ENCODE measurements around the gene GRM4.

GRM4 gene

GRCh38 chr6:33980176-33981175 is 165.4 kb downstream of the GRM4 start:
- Mint-ChIP-seq H3K4me1 (peaks cover 10% of the 10 kb centered on the region), H3K9me3 (no peaks in the 10 kb centered on the region), H3K4me3 (no peak overlapping the region), H3K27me3 (peaks cover 7% of the 10 kb centered on the region), H3K36me3 (no peaks in the 10 kb centered on the region), H3K27ac (no peak overlapping the region)

- Mint-ChIP-seq H3K27ac (no peak overlapping the region), H3K36me3 (no peaks in the 10 kb centered on the region)
Observed at GRCh38 chr6:33979750-33980149, 166.1 kb downstream of the GRM4 start.

GRCh38 chr6:33978412-33979150 is 167.3 kb downstream of the GRM4 start:
- no peaks in the 10 kb centered on the region for H3K9me3 Mint-ChIP-seq
- H3K27ac Mint-ChIP-seq = no peak overlapping the region
- H3K4me1 Mint-ChIP-seq = peaks cover 10% of the 10 kb centered on the region

More at GRCh38 chr6:33979750-33980149, 166.1 kb downstream of the GRM4 start:
- peaks cover 7% of the 10 kb centered on the region for H3K27me3 Mint-ChIP-seq
- H3K4me3 Mint-ChIP-seq = no peak overlapping the region
- peaks cover 10% of the 10 kb centered on the region for H3K4me1 Mint-ChIP-seq
- H3K9me3 Mint-ChIP-seq = no peaks in the 10 kb centered on the region

GRCh38 chr6:33977606-33978411 is 168.1 kb downstream of the GRM4 start:
- no peak overlapping the region for H3K4me3 Mint-ChIP-seq

More at GRCh38 chr6:33978412-33979150, 167.3 kb downstream of the GRM4 start:
- H3K36me3 Mint-ChIP-seq = no peaks in the 10 kb centered on the region
- H3K27me3 Mint-ChIP-seq = peaks cover 10% of the 10 kb centered on the region
- no peak overlapping the region for H3K4me3 Mint-ChIP-seq

GRCh38 chr6:33976437-33977360 is 169.2 kb downstream of the GRM4 start:
- H3K4me3 Mint-ChIP-seq = peak overlapping the region; percentile 67
- peaks cover 6% of the 10 kb centered on the region for H3K4me1 Mint-ChIP-seq
- H3K27me3 Mint-ChIP-seq = peaks cover 10% of the 10 kb centered on the region
- H3K9me3 Mint-ChIP-seq = no peaks in the 10 kb centered on the region
- H3K36me3 Mint-ChIP-seq = no peaks in the 10 kb centered on the region
- peak overlapping the region; percentile 2 for H3K27ac Mint-ChIP-seq

More at GRCh38 chr6:33977606-33978411, 168.1 kb downstream of the GRM4 start:
- Mint-ChIP-seq H3K9me3 (no peaks in the 10 kb centered on the region), H3K27me3 (peaks cover 10% of the 10 kb centered on the region), H3K4me1 (peaks cover 6% of the 10 kb centered on the region), H3K27ac (no peak overlapping the region), H3K36me3 (no peaks in the 10 kb centered on the region)

- H3K27me3 Mint-ChIP-seq = peaks cover 10% of the 10 kb centered on the region
- no peaks in the 10 kb centered on the region for H3K9me3 Mint-ChIP-seq
- no peak overlapping the region for H3K27ac Mint-ChIP-seq
- H3K4me1 Mint-ChIP-seq = peaks cover 6% of the 10 kb centered on the region
- peak overlapping the region; percentile 30 for H3K4me3 Mint-ChIP-seq
- no peaks in the 10 kb centered on the region for H3K36me3 Mint-ChIP-seq
Observed at GRCh38 chr6:33975661-33976436, 170.0 kb downstream of the GRM4 start.

- no peak overlapping the region for H3K4me3 Mint-ChIP-seq
- no peaks in the 10 kb centered on the region for H3K36me3 Mint-ChIP-seq
- H3K4me1 Mint-ChIP-seq = peaks cover 6% of the 10 kb centered on the region
- H3K27me3 Mint-ChIP-seq = peaks cover 10% of the 10 kb centered on the region
- H3K27ac Mint-ChIP-seq = no peak overlapping the region
- H3K9me3 Mint-ChIP-seq = no peaks in the 10 kb centered on the region
Observed at GRCh38 chr6:33974471-33974870, 171.4 kb downstream of the GRM4 start.

- Mint-ChIP-seq H3K36me3 (no peaks in the 10 kb centered on the region), H3K4me1 (peaks cover 6% of the 10 kb centered on the region), H3K27ac (no peak overlapping the region), H3K9me3 (no peaks in the 10 kb centered on the region), H3K27me3 (peaks cover 10% of the 10 kb centered on the region), H3K4me3 (no peak overlapping the region)
Observed at GRCh38 chr6:33974030-33974429, 171.9 kb downstream of the GRM4 start.

GRCh38 chr6:33971580-33971979 is 174.3 kb downstream of the GRM4 start:
- Mint-ChIP-seq H3K27ac (no peak overlapping the region), H3K9me3 (no peaks in the 10 kb centered on the region), H3K4me3 (no peak overlapping the region), H3K4me1 (peaks cover under 1% of the 10 kb centered on the region), H3K27me3 (peaks cover 8% of the 10 kb centered on the region), H3K36me3 (no peaks in the 10 kb centered on the region)
